Measurements from ENCODE around the gene SNPH. TPM values are rescaled to one million over a fixed set of nuclear protein-coding genes. Genes with fewer than 3 reads are reported as not detected.

The SNPH gene
- total RNA-seq, 1 experiment from 2014 or later = 0.43 TPM

GRCh38 chr20:1337441-1337840 is 71.3 kb downstream of the SNPH start:
- CTCF ChIA-PET = no interaction called here
- no TSS peak for BruUV-seq (replicated peaks)
- no peak overlapping the region for H3K27ac ChIP-seq (ENCODE audit: low read depth, low read length, poor library complexity, severe bottlenecking)

GRCh38 chr20:1338096-1338495 is 72.0 kb downstream of the SNPH start:
- H3K4me1 ChIP-seq (ENCODE audit: insufficient read depth, low read length, poor library complexity, severe bottlenecking) = peaks cover 7% of the 10 kb centered on the region
- ChIA-PET CTCF (no interaction called here), POLR2A (ENCODE audit: low non-redundant PET) (no interaction called here)
- peaks cover 4% of the 10 kb centered on the region for H3K36me3 ChIP-seq (ENCODE audit: insufficient read depth, low read length, poor library complexity, severe bottlenecking)
- no peak overlapping the region for H3K4me3 ChIP-seq (ENCODE audit: low read depth, low read length, poor library complexity, severe bottlenecking)
- no peaks in the 10 kb centered on the region for H3K27me3 ChIP-seq (replicated peaks; ENCODE audit: insufficient read depth, low read depth, low read length, poor library complexity)
- no peaks in the 10 kb centered on the region for H3K9me3 ChIP-seq (ENCODE audit: low read depth, low read length, poor library complexity, severe bottlenecking)
- H3K27ac ChIP-seq (ENCODE audit: low read depth, low read length, poor library complexity, severe bottlenecking) = no peak overlapping the region
- TF ChIP-seq, protein P1, sequence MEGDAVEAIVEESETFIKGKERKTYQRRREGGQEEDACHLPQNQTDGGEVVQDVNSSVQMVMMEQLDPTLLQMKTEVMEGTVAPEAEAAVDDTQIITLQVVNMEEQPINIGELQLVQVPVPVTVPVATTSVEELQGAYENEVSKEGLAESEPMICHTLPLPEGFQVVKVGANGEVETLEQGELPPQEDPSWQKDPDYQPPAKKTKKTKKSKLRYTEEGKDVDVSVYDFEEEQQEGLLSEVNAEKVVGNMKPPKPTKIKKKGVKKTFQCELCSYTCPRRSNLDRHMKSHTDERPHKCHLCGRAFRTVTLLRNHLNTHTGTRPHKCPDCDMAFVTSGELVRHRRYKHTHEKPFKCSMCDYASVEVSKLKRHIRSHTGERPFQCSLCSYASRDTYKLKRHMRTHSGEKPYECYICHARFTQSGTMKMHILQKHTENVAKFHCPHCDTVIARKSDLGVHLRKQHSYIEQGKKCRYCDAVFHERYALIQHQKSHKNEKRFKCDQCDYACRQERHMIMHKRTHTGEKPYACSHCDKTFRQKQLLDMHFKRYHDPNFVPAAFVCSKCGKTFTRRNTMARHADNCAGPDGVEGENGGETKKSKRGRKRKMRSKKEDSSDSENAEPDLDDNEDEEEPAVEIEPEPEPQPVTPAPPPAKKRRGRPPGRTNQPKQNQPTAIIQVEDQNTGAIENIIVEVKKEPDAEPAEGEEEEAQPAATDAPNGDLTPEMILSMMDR (conservative IDR thresholded peaks at IDR 0.05; ENCODE audit: low read depth, low read length) = no peak
- no peak for TF ChIP-seq EZH2 (IDR thresholded peaks at IDR 0.05; ENCODE audit: borderline replicate concordance, low read depth, low read length, poor library complexity, severe bottlenecking)
- intact Hi-C loops (cut with micrococcal nuclease; ENCODE audit: unreplicated experiment) = no loop called here
- BruUV-seq (replicated peaks) = no TSS peak
- DNase-seq (ENCODE audit: low spot score) = no peak

More at GRCh38 chr20:1337441-1337840, 71.3 kb downstream of the SNPH start:
- Histone ChIP-seq H3K27me3 (replicated peaks; ENCODE audit: insufficient read depth, low read depth, low read length, poor library complexity) (no peaks in the 10 kb centered on the region), H3K4me1 (ENCODE audit: insufficient read depth, low read length, poor library complexity, severe bottlenecking) (peaks cover 7% of the 10 kb centered on the region), H3K36me3 (ENCODE audit: insufficient read depth, low read length, poor library complexity, severe bottlenecking) (peaks cover 11% of the 10 kb centered on the region), H3K4me3 (ENCODE audit: low read depth, low read length, poor library complexity, severe bottlenecking) (no peak overlapping the region), H3K9me3 (ENCODE audit: low read depth, low read length, poor library complexity, severe bottlenecking) (no peaks in the 10 kb centered on the region)
- intact Hi-C loops (cut with micrococcal nuclease; ENCODE audit: unreplicated experiment) = no loop called here
- TF ChIP-seq, protein P1 (conservative IDR thresholded peaks at IDR 0.05; ENCODE audit: low read depth, low read length) = no peak
- TF ChIP-seq EZH2 (IDR thresholded peaks at IDR 0.05; ENCODE audit: borderline replicate concordance, low read depth, low read length, poor library complexity, severe bottlenecking) = no peak
- no peak for DNase-seq (ENCODE audit: low spot score)
- POLR2A ChIA-PET (ENCODE audit: low non-redundant PET) = no interaction called here

DNA sequence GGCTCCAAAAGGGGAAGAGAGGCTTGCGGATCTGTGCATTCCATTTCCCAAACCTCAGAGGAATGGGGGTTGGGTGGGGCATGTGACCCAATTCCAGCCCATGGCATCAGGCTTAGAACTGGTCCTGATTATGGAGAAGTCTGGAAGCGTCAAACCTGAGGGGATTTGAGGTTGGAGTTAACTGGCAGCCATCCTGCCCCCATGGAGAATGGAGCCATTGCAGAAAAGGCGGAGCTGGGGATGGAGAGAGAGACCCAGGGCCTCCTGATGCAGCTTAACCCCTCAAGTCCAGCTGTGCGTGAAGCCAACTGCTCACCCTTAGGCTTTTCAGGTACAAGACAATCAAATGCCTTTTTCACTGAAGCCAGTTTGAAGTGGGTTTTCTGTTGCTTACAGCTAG is 72.7 kb downstream of the SNPH start:
- CTCF ChIA-PET = no interaction called here
- BruUV-seq (replicated peaks) = no TSS peak
- Histone ChIP-seq H3K27me3 (replicated peaks; ENCODE audit: insufficient read depth, low read depth, low read length, poor library complexity) (no peaks in the 10 kb centered on the region), H3K4me1 (ENCODE audit: insufficient read depth, low read length, poor library complexity, severe bottlenecking) (peaks cover 7% of the 10 kb centered on the region), H3K36me3 (ENCODE audit: insufficient read depth, low read length, poor library complexity, severe bottlenecking) (no peaks in the 10 kb centered on the region), H3K27ac (ENCODE audit: low read depth, low read length, poor library complexity, severe bottlenecking) (no peak overlapping the region), H3K4me3 (ENCODE audit: low read depth, low read length, poor library complexity, severe bottlenecking) (no peak overlapping the region), H3K9me3 (ENCODE audit: low read depth, low read length, poor library complexity, severe bottlenecking) (no peaks in the 10 kb centered on the region)
- TF ChIP-seq, protein P1 (conservative IDR thresholded peaks at IDR 0.05; ENCODE audit: low read depth, low read length) = no peak
- no peak for TF ChIP-seq EZH2 (IDR thresholded peaks at IDR 0.05; ENCODE audit: borderline replicate concordance, low read depth, low read length, poor library complexity, severe bottlenecking)
- POLR2A ChIA-PET (ENCODE audit: low non-redundant PET) = no interaction called here
- DNase-seq (ENCODE audit: low spot score) = no peak
- intact Hi-C loops (cut with micrococcal nuclease; ENCODE audit: unreplicated experiment) = no loop called here

Measured in A673 (cell line).